ENCODE data around the gene TCF7L2.

Gene TCF7L2

DNA sequence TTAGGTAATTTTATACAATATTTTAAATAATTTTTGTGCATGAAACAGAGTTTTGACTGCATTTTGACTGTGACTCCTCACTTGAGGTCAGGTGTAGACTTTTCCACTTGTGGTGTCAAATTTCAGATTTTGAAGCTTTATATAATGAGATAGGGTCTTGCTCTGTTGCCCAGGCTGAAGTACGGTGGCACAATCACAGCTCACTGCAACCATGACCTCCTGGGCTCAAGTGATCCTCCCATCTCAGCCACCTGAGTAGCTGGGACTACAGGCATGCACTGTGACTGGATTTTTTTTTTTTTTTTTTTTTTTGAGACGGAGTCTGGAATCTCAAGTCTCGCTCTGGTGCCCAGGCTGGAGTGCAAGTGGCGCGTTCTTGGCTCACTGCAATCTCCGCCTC lies 74.9 kb downstream of the TCF7L2 start:
- no peak for DNase-seq (ENCODE audit: low spot score)

- DNase-seq (ENCODE audit: low spot score): no peak
Observed at GRCh38 chr10:113025487-113025886, 75.4 kb downstream of the TCF7L2 start.

- DNase-seq (ENCODE audit: low spot score): no peak
Observed at GRCh38 chr10:113026679-113027078, 76.6 kb downstream of the TCF7L2 start.

- no peak for DNase-seq (ENCODE audit: low spot score)
Observed at GRCh38 chr10:113027230-113027573, 77.2 kb downstream of the TCF7L2 start.

DNA sequence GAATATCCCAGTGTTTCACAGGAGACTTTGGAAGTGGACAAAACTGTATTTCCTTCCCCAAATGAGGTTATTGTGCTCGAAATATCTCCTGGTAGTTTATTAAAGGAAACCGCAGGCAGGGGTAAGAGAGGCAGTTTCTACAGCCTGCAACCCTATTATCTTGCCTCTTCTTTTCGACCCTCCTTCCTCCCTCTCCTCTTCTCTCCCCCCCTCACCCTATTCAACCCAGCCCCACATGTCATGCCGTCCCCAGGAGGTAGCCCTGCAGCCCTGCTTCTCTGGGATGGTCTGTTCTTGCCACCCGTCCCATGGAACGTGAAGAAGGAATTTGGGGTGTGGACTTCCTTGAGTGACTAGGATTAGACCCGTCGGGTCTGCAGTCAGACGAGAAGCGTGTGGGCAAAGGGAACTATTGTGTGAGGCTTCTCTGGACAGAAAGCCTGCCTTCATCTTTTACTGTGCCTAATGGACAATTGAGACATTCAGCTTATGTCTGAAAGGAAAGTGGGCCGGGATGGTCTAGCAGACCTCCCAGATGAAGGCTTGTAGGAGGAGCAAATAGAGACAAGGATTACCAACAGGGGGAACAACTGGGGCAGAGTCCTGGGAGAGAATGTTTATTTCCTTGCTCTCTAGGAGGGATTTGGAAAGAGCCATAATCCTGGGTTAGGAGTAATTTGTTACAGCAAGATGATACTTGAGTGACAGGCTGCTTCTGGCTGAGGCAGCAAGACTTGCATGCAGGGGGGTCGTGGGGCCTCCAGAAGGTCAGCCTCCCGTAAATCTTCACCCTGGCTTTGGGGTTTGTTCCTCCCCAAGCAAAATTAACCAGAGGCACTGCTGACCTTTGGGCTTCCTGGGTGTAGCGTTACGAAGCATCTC lies 77.8 kb downstream of the TCF7L2 start:
- DNase-seq (ENCODE audit: low spot score): no peak

DNA sequence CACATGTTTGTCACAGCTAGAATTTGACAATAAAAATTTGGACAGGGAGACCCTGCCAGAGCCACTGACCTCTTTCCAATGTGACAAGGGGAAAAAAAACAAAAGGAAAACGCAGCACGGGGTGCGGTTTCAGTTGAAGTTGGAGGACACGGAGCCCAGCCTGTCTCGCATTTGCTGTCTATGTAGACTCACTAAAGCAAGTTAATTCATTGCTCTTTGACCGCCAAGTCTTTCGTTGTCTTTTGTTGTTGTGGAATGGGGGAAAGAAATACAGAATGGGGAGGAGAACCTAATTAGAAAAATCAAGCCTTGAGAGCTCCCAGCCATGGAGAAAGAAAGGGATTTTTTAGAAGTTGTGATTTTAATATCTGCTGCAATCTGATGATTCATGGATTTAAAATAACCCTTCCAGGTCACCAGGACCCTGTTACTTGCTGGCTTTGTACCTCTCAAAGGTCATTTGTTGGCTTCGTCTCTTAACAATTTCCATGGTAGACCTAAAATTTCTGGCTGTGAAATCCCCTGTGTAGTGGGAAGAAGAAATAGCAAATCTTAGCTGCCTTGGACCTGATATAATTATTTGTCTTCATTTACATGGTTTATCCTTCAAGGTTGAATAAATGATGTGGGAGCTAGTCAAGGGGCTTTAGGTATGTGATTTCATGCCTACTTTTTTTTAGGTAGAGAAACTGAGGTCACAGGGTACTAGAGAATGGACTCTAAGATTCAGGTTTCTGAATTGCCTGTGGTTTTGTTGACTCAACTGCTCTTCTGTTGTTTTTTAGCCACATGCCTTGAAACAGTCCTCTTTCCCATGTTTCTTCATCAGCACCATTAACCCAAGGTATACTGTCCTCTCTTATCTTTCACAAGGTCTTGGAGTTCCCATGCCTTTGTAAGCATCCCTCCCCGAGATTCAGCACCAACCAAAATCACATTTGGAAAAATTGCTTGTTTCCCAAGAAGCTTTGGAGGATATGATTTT lies 78.7 kb downstream of the TCF7L2 start:
- DNase-seq (ENCODE audit: low spot score): no peak

DNA sequence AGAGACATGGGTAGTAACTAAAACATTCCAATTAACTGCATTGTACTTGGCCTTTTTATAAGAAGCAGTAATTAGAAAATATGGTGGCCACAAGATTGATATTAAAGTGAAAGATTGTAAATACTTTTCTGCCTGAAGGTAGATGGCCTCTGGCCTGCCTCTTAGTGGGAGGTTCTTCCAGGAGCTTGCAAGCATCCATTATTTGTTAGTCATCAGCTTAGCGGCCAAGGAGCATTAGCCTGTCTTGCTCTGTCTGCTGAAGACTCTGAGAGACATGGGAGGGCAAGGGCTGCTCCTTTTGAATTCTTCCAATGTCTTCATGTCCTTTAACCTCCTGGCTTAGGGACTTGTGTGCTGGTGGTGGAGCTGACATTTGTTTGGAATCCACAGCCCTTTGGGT lies 80.4 kb downstream of the TCF7L2 start:
- no peak for DNase-seq (ENCODE audit: low spot score)

DNA sequence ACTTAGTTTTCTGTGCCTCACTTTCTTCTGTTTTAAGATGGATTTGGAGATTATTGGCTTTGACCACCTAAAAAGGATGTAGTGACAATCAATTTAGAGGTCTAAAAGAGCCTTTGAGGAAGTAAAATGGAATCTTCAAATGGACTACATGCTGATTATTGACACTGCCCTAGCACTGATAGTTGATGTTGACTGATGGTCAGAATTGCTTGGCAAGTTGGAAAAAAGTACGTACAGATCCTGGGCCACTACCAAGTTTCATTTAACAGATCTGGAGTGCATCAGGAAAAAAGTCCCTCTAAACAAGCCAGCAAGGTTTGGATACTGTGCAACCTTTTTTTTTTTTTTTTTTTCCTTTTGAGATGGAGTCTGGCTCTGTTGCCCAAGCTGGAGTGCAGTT lies 81.1 kb downstream of the TCF7L2 start:
- no peak for DNase-seq (ENCODE audit: low spot score)

GRCh38 chr10:113033991-113034390 lies 83.9 kb downstream of the TCF7L2 start:
- DNase-seq (ENCODE audit: low spot score): no peak

- no peak for DNase-seq (ENCODE audit: low spot score)
Observed at GRCh38 chr10:113035732-113036312, 85.8 kb downstream of the TCF7L2 start.

- DNase-seq (ENCODE audit: low spot score): no peak
Observed at GRCh38 chr10:113036619-113037018, 86.6 kb downstream of the TCF7L2 start.

- DNase-seq (ENCODE audit: low spot score): no peak
Observed at GRCh38 chr10:113037218-113037617, 87.2 kb downstream of the TCF7L2 start.

DNA sequence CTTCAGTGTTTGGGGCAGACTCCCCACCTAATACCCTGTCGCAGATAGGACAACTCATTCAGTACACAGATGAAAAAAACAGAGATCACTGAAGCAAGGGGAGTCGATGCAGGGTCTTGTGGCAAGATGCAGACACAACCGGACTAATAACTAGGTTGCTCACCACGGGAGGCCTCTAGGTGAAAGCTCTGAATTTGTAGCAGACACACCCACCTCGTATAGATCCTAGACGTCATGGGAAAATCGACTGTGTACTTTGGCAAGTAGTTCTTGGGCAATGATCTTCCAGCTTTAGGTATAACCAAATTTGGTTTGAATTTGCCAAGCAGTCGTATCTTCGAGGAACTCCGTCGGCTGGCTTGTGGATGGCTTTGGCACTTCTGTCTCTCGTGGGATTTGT lies 88.1 kb downstream of the TCF7L2 start:
- DNase-seq (ENCODE audit: low spot score): no peak

DNA sequence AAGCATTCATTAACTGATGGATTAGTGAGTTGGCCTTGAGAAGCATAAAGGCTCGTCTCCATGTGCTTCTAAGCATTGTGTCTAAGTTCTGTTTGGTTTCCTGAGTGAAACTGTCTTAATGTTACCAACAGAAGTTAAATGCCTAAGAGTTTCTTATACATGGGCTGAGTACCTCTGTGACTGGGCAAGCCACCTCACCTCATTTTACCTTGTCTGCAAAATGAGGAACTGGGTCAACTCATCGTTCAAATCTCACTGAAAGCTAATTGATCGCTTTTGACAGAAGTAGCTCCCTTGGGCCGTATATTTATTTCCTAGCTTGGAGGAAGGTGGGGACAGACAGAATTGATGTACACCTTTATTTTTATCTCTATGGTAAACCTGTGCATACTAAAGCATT lies 88.9 kb downstream of the TCF7L2 start:
- DNase-seq (ENCODE audit: low spot score): no peak

GRCh38 chr10:113041324-113041723 lies 91.3 kb downstream of the TCF7L2 start:
- DNase-seq (ENCODE audit: low spot score): no peak

- no peak for DNase-seq (ENCODE audit: low spot score)
Observed at GRCh38 chr10:113041841-113042750, 92.0 kb downstream of the TCF7L2 start.

GRCh38 chr10:113042868-113043267 lies 92.8 kb downstream of the TCF7L2 start:
- DNase-seq (ENCODE audit: low spot score): no peak

- no peak for DNase-seq (ENCODE audit: low spot score)
Observed at GRCh38 chr10:113044016-113044755, 94.1 kb downstream of the TCF7L2 start.

GRCh38 chr10:113045147-113046055 lies 95.4 kb downstream of the TCF7L2 start:
- no peak for DNase-seq (ENCODE audit: low spot score)

GRCh38 chr10:113047151-113047550 lies 97.1 kb downstream of the TCF7L2 start:
- no peak for DNase-seq (ENCODE audit: low spot score)
